ENCODE results near the gene TRAPPC2.

Gene TRAPPC2

GRCh38 chrX:13702111-13702789, 32.2 kb downstream of the TRAPPC2 start:
- in situ Hi-C loops (cut with MboI; ENCODE audit: low sequenced_read_pairs), result no loop called here
- Histone ChIP-seq H3K4me1 (no peaks in the 10 kb centered on the region; the same call in 1 of the 2 replicates), H3K9me3 (no peaks in the 10 kb centered on the region), H3K27me3 (ENCODE audit: low read depth) (no peaks in the 10 kb centered on the region), H3K4me3 (no peak overlapping the region), H3K36me3 (replicated peaks) (peaks cover 9% of the 10 kb centered on the region; the same call in 1 of the 2 replicates)
- DNase-seq (ENCODE audit: low spot score in 2 of 2), result no peak

- Histone ChIP-seq H3K36me3 (replicated peaks) (peaks cover 9% of the 10 kb centered on the region; the same call in 1 of the 2 replicates), H3K9me3 (no peaks in the 10 kb centered on the region), H3K4me1 (no peaks in the 10 kb centered on the region; the same call in 1 of the 2 replicates), H3K4me3 (no peak overlapping the region), H3K27me3 (ENCODE audit: low read depth) (no peaks in the 10 kb centered on the region)
- DNase-seq (ENCODE audit: low spot score in 2 of 2), result no peak
- in situ Hi-C loops (cut with MboI; ENCODE audit: low sequenced_read_pairs), result no loop called here
These were observed 34.0 kb downstream of the TRAPPC2 start for GRCh38 chrX:13700380-13700779.

DNA sequence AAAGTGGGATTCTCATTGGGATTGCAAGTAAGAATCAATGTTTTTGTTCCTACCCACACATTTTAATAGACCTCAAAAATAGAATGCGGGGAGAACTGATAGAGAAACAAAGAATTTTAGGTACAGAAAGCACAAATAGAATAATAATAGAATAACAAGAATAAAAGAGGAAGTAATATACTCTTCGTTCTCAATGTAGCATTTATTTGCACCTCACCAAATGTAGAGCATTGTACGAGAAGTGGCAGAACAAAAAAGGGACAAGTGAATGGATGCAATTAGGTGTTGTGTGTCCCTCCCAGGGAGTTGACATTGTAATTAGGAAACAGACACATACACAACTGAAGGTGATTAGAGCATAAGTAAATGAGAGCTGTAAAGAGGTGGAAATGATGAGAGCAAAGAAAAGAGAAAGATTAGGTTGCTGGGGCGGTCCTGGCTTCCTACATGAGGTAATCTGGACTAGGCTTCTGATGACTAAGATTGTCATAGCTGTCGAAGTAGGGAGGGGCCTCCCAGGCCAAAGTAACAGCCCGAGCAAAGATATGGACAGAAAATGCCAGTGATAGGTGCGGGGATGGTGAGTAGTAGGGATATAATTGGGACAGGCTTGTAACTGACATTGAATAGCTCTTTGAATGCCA, 35.1 kb downstream of the TRAPPC2 start:
- Histone ChIP-seq H3K36me3 (replicated peaks) (peaks cover 12% of the 10 kb centered on the region; the same call in 1 of the 2 replicates), H3K27me3 (ENCODE audit: low read depth) (no peaks in the 10 kb centered on the region), H3K4me1 (no peaks in the 10 kb centered on the region; the same call in 1 of the 2 replicates), H3K4me3 (no peak overlapping the region), H3K9me3 (no peaks in the 10 kb centered on the region)
- no peak for DNase-seq (ENCODE audit: low spot score in 2 of 2)
- in situ Hi-C loops (cut with MboI; ENCODE audit: low sequenced_read_pairs), result no loop called here

GRCh38 chrX:13698432-13698831, 36.0 kb downstream of the TRAPPC2 start:
- DNase-seq (ENCODE audit: low spot score in 2 of 2), result no peak
- in situ Hi-C loops (cut with MboI; ENCODE audit: low sequenced_read_pairs), result no loop called here
- Histone ChIP-seq H3K9me3 (no peaks in the 10 kb centered on the region), H3K27me3 (ENCODE audit: low read depth) (no peaks in the 10 kb centered on the region), H3K4me1 (peaks cover 4% of the 10 kb centered on the region), H3K36me3 (replicated peaks) (peaks cover 12% of the 10 kb centered on the region; the same call in 1 of the 2 replicates), H3K4me3 (no peak overlapping the region)

DNA sequence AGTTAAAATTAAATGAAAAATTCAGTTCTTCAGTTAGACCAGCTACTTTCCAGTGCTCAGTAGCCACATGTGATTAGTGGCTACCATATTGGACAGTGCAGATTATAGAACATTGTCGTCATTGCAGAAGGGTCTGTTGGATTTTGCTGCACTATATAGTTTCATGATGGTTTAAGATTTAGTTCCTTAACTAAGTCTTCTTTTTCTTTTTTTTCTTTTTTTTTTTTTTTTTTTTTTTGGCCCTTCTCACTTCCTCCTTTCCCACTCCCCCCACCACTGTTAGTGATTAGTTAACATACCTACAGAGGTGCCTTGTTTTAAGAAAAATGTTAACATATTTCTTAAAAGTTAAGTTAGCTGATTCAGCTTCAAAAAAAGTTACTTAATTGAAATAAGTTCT, 36.4 kb downstream of the TRAPPC2 start:
- Histone ChIP-seq H3K9me3 (no peaks in the 10 kb centered on the region), H3K27me3 (ENCODE audit: low read depth) (no peaks in the 10 kb centered on the region), H3K4me1 (peaks cover 4% of the 10 kb centered on the region), H3K36me3 (replicated peaks) (peaks cover 12% of the 10 kb centered on the region; the same call in 1 of the 2 replicates), H3K4me3 (no peak overlapping the region)
- DNase-seq (ENCODE audit: low spot score in 2 of 2), result no peak
- in situ Hi-C loops (cut with MboI; ENCODE audit: low sequenced_read_pairs), result no loop called here

- peaks cover 8% of the 10 kb centered on the region for H3K4me1 ChIP-seq
- no peak overlapping the region for H3K4me3 ChIP-seq
- in situ Hi-C loops (cut with MboI; ENCODE audit: low sequenced_read_pairs), result no loop called here
- no peaks in the 10 kb centered on the region for H3K27me3 ChIP-seq (ENCODE audit: low read depth)
- no peak for DNase-seq (ENCODE audit: low spot score in 2 of 2)
- peaks cover 12% of the 10 kb centered on the region; the same call in 1 of the 2 replicates for H3K36me3 ChIP-seq (replicated peaks)
- no peaks in the 10 kb centered on the region for H3K9me3 ChIP-seq
These were observed 37.0 kb downstream of the TRAPPC2 start for GRCh38 chrX:13697455-13697854.

DNA sequence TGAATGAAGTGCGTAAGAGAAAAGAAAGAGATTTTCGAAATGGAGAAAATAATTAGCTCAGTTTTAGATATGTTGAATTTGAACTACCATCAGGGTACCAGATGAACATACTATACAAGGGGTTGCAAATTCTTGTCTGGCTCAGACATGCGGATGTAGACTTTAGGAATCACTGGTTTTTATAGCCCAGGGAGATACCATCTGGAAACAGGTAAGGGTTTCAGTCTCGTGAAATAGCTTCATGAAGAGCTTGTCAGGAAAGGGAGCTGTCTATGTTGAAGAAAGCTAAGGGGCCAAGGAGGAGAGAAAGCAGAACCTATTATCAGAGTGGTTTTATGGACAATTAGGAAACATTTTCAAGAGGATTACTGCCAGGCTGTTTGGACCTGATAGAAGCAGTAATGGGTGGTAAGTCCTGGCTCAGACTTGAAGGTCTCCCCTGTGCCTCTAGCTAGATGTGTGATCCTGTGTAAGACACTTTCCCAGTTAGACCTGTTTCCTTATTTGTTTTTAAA, 38.8 kb downstream of the TRAPPC2 start:
- Histone ChIP-seq H3K27me3 (ENCODE audit: low read depth) (no peaks in the 10 kb centered on the region), H3K4me1 (peaks cover 16% of the 10 kb centered on the region), H3K36me3 (replicated peaks) (peaks cover 12% of the 10 kb centered on the region; the same call in 1 of the 2 replicates), H3K9me3 (no peaks in the 10 kb centered on the region), H3K4me3 (no peak overlapping the region)
- in situ Hi-C loops (cut with MboI; ENCODE audit: low sequenced_read_pairs), result no loop called here
- DNase-seq (ENCODE audit: low spot score in 2 of 2), result no peak

DNA sequence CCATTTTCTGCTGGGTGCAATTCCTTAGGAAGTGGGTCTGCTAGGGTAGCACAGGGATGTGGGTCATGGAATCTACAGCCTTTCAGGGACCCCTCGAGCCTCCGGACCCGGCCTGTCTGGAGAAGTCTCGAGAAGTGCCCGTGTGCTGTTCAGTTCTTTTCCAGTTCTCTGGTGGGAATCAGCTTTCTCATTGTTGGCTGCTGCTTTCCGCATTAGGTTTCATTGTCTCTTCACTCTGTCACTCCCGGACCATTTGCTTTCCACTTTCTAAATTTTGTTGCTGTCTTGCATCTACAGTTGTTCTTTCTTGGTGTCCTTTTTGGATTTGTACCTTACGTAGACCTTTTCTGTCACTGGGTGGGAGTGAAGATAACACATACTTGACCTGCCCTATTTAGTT, 39.4 kb downstream of the TRAPPC2 start:
- in situ Hi-C loops (cut with MboI; ENCODE audit: low sequenced_read_pairs), result no loop called here
- Histone ChIP-seq H3K9me3 (no peaks in the 10 kb centered on the region), H3K4me3 (no peak overlapping the region), H3K4me1 (peaks cover 16% of the 10 kb centered on the region), H3K36me3 (replicated peaks) (peaks cover 12% of the 10 kb centered on the region; the same call in 1 of the 2 replicates), H3K27me3 (ENCODE audit: low read depth) (no peaks in the 10 kb centered on the region)
- DNase-seq (ENCODE audit: low spot score in 2 of 2), result no peak

DNA sequence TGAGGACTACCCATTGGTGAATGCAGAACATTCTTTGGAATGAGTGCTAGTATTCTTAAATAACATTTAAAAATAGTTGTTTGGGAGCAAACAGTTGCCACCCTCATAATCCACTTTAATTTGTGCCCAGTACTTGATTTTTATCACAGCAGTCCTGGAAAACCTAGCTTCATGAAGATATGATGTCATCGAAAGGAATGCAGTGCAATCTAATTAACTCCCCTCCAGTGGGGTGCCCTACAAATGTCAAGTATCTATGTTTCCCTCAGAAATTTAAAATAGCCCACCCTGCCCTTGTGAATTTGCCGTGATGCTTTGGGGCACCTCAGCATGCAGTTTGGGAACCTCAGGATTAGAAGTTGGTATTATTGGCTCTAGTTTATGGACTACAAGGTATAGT, 40.1 kb downstream of the TRAPPC2 start:
- H3K36me3 ChIP-seq (replicated peaks), result peaks cover 12% of the 10 kb centered on the region; the same call in 1 of the 2 replicates
- no peak for DNase-seq (ENCODE audit: low spot score in 2 of 2)
- H3K9me3 ChIP-seq, result no peaks in the 10 kb centered on the region
- peaks cover 16% of the 10 kb centered on the region for H3K4me1 ChIP-seq
- in situ Hi-C loops (cut with MboI; ENCODE audit: low sequenced_read_pairs), result no loop called here
- H3K4me3 ChIP-seq, result no peak overlapping the region
- no peaks in the 10 kb centered on the region for H3K27me3 ChIP-seq (ENCODE audit: low read depth)

DNA sequence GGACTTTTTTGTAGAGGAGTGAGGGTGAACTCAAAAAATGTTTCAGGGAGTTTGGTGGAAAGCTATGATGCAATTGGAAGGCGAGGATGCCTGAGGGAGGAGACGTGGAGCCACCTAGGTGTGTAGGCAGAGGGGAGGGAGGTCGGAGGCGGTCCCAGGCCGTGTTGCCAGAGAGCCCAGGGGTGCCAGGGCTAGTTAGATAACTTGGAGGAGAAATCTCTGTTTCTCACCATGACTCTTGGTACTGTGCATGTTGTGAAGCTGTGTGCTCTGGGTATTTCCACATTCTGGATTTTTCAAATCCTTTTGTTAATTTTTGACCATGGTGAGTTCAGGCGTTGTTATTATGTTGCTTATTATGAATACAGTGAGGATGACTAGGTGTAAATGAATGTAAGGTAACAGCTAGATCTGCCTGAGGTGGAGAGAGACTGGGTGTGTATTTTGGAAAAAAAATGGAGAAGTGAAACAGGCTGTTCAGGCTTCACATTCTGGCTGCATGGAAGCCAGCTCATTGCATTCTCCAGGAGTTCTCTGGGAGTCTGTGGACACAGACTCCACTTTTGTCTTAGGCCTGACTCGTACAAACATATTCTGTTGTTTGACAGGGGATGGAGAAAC, 41.0 kb downstream of the TRAPPC2 start:
- H3K36me3 ChIP-seq (replicated peaks), result peaks cover 10% of the 10 kb centered on the region; the same call in 1 of the 2 replicates
- no peak for DNase-seq (ENCODE audit: low spot score in 2 of 2)
- in situ Hi-C loops (cut with MboI; ENCODE audit: low sequenced_read_pairs), result no loop called here
- H3K9me3 ChIP-seq, result no peaks in the 10 kb centered on the region
- H3K27me3 ChIP-seq (ENCODE audit: low read depth), result no peaks in the 10 kb centered on the region
- H3K4me3 ChIP-seq, result no peak overlapping the region
- H3K4me1 ChIP-seq, result peaks cover 19% of the 10 kb centered on the region

DNA sequence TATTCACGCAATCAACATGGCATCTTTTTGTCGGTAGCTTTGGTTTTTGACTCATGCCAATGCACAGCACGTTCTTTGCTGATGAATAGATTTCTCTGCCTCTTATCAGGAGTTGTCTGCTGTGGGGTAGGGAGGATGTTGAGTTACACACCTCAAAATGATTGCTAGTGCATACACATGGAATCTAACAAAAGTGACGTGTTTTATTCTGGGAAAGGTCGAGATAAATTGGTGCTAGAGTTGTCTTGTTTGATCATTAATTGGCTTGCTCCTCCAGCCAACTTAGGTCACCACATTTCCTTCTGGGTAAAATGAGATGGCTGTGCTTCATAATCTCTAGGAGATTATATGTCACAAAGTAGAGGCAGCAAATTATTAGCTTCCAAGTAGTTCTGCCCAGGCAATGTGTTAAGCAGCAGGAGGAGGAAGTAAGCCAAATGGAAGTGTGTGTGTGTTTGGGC, 41.6 kb downstream of the TRAPPC2 start:
- H3K36me3 ChIP-seq (replicated peaks), result peaks cover 8% of the 10 kb centered on the region; the same call in 1 of the 2 replicates
- DNase-seq (ENCODE audit: low spot score in 2 of 2), result no peak
- no peaks in the 10 kb centered on the region for H3K27me3 ChIP-seq (ENCODE audit: low read depth)
- H3K4me1 ChIP-seq, result peaks cover 19% of the 10 kb centered on the region
- H3K4me3 ChIP-seq, result no peak overlapping the region
- no peaks in the 10 kb centered on the region for H3K9me3 ChIP-seq
- in situ Hi-C loops (cut with MboI; ENCODE audit: low sequenced_read_pairs), result no loop called here

- no peak for DNase-seq (ENCODE audit: low spot score in 2 of 2)
- no peaks in the 10 kb centered on the region for H3K9me3 ChIP-seq
- in situ Hi-C loops (cut with MboI; ENCODE audit: low sequenced_read_pairs), result no loop called here
- H3K4me1 ChIP-seq, result peaks cover 19% of the 10 kb centered on the region
- H3K4me3 ChIP-seq, result no peak overlapping the region
- H3K36me3 ChIP-seq (replicated peaks), result peaks cover 3% of the 10 kb centered on the region; the same call in 1 of the 2 replicates
- no peaks in the 10 kb centered on the region for H3K27me3 ChIP-seq (ENCODE audit: low read depth)
These were observed 42.5 kb downstream of the TRAPPC2 start for GRCh38 chrX:13691841-13692371.

- DNase-seq (ENCODE audit: low spot score in 2 of 2), result no peak
- H3K4me1 ChIP-seq, result peaks cover 19% of the 10 kb centered on the region
- peaks cover 3% of the 10 kb centered on the region; the same call in 1 of the 2 replicates for H3K36me3 ChIP-seq (replicated peaks)
- peak overlapping the region; percentile 82 for H3K4me3 ChIP-seq
- in situ Hi-C loops (cut with MboI; ENCODE audit: low sequenced_read_pairs), result no loop called here
- H3K27me3 ChIP-seq (ENCODE audit: low read depth), result no peaks in the 10 kb centered on the region
- H3K9me3 ChIP-seq, result no peaks in the 10 kb centered on the region
These were observed 43.6 kb downstream of the TRAPPC2 start for GRCh38 chrX:13690836-13691235.
